Gastroesophageal sphincter (tissue), 3 donors: Measurements from ENCODE around the gene KIFC3.

Experiments used
- CTCF ChIP-seq, 4 experiments: fragments of 200-600 bp in 2 of 4; fragments of 450-650 bp in 2 of 4; sonication (generic) in 1 of 4; IDR thresholded peaks; one replicate each; pipeline ENCODE4 v1.5.1; 2017 to 2019; ENCODE audit warnings: antibody characterized with exemption in 4 of 4, mild to moderate bottlenecking in 2 of 4, moderate library complexity in 2 of 4
- EP300 ChIP-seq: sonication (generic); formaldehyde crosslinking; IDR thresholded peaks from one replicate; pipeline ENCODE4 v1.6.1; 2017; ENCODE audit warnings: antibody characterized with exemption, mild to moderate bottlenecking
- POLR2A ChIP-seq, 2 donors: fragments of 450-650 bp; IDR thresholded peaks; one replicate each; pipeline ENCODE4 v1.6.1; 2017; ENCODE audit warnings: antibody characterized with exemption in 2 of 2, mild to moderate bottlenecking in 2 of 2, moderate library complexity in 1 of 2

- TF ChIP-seq CTCF (IDR thresholded peaks at IDR 0.05) (no peak), EP300 (no peak), POLR2A (IDR thresholded peaks at IDR 0.05) (no peak)
Measured at GRCh38 chr16:57730771-57731730, 71.2 kb downstream of the KIFC3 start.
